ENCODE measurements around the gene YRDC.
"Not testable (repeated sequence)": the region's sequence is repeated elsewhere in the genome, so short reads cannot be mapped to it uniquely, and the experiment has no call there.

The YRDC gene

DNA sequence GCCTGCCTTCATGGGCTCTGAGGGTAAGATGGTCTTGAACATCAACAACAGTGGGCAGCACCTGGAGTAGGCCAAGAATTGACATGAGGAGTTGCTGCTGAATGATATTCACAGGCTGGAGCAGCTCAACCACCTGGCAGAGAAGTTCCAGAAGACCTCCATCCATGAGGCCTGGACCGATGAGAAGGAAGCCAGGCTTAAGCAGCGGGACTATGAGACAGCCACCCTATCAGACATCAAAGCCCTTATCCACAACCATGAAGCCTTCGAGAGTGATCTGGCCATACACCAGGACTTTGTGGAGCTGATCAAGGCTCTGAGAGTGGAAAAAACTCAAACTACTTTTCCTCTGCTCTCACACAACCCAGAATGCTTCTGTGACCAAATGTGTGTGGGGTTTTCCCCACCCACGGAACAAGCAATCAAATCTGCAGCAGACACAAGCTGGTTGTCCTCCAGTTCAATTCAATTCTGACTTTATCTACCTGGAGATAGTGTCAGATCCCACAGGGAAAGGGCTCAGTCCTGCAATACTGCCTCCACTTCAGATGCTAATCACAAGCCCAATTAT is 31.0 kb downstream of the YRDC start:
- in situ Hi-C loops (cut with HindIII; ENCODE audit: low sequenced_read_pairs), result no loop called here

DNA sequence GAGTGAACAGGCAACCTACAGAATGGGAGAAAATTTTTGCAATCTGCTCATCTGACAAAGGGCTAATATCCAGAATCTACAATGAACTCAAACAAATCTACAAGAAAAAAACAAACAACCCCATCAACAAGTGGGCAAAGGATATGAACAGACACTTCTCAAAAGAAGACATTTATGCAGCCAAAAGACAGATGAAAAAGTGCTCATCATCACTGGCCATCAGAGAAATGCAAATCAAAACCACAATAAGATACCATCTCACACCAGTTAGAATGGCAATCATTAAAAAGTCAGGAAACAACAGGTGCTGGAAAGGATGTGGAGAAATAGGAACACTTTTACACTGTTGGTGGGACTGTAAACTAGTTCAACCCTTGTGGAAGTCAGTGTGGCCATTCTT is 36.6 kb downstream of the YRDC start:
- in situ Hi-C loops (cut with HindIII; ENCODE audit: low sequenced_read_pairs), result not testable (repeated sequence)

DNA sequence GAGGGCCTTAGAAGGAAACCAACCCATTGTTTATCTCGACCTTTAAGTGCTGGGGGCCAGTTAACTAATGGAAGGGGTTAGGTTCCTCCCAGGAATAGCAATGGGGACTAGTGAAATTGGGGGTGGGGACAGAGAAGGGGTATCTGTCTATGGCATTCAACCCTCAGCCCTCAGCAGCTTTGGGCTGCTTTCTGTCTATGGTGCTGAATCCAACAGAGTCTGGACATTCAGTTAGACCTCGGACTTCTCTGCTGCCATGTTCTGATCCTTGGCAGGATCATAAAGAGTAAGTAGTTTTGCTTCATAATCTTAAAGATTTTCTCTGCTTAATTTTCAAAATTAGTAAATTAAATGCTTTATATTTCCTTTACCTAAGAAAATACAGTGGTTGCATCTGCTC is 40.5 kb downstream of the YRDC start:
- in situ Hi-C loops (cut with HindIII; ENCODE audit: low sequenced_read_pairs), result no loop called here

DNA sequence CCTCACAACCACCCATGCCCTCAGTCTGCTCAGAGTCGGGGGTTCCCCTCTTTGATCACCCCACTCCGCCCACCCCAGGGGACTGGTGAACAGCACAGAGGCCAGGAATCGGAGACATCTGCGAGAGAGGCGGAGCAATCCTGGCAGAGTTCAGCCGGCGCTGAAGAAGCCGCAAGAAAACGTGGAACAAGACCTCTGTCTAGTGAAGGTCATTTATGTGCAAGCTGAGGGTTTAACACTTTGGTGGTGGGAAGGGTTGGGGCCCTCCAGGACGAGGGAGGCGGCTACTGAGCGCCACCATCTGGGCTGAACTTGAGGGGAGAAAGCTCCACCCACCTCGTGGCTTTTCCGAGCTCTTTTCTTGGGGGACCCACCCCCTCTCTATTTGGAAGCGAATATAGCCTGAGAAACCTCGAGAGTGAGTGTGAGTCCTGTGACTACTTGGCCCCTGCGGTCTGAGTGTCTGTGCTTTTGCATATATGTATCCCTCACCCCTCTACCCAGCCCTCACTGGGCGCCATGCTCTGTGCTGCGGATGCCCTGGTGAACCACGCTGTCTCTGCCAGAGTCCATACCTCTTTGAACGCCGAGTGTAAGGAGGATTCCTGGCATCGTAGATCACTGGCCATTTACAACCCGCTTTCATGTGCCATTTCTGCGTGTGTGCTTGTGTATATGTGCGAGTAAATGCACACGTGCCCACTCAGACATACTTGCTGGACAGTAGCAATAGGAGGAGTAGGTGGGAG is 41.9 kb downstream of the YRDC start:
- in situ Hi-C loops (cut with HindIII; ENCODE audit: low sequenced_read_pairs), result no loop called here

DNA sequence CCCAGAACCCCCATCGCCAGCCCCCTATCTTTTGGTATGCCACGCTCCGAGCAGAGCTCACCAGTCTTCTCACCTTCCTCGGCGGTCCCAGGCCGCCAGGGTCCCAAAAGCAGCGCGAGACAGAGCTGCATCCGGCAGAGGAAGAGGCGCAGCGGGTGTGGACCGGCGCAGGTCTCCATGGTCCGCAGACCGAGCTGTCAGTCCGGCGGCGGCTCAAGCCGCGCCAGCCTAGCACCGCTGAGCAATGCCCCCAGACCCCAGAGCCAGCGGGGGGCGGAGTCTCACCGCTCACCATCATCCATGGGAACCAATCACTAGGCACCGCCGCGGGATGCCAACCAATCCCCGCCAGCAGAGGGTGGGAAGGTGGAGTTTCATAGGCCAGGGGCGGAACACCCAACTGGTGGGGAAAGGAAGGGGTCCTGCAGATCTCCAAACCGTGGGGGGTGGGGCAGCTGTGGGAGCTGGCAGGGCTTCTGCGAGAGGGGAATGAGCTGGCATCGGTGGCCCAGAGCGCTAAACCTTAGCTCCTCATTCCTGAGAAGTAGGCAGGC is 43.0 kb downstream of the YRDC start, which contains the start of gene EPHA10:
Gene EPHA10 (minus strand): TSS at position 233 of the 554 bp plus-strand sequence. CDS start 54 bp downstream, at position 179.
- in situ Hi-C loops (cut with HindIII; ENCODE audit: low sequenced_read_pairs), result no loop called here

DNA sequence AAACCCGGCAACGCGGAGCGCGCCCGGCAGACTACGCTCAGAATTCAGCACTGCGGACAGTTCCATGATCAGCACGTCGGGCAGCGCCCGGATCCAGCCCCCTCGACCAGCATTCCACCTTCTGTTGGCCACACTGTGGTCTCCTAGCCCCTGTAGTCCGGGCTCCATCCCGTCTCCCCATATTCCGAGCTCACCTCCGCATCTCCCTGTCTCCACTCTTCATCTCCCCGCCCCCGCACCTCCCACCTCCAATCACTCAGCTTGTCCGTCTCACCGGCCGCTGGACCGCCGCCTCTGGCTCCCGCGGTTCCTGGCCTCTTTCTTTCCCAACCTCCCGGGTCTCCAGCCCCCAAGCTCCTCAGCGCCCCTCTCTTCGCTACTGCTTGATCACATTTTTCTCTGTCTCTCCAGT is 43.6 kb downstream of the YRDC start:
- in situ Hi-C loops (cut with HindIII; ENCODE audit: low sequenced_read_pairs), result no loop called here

DNA sequence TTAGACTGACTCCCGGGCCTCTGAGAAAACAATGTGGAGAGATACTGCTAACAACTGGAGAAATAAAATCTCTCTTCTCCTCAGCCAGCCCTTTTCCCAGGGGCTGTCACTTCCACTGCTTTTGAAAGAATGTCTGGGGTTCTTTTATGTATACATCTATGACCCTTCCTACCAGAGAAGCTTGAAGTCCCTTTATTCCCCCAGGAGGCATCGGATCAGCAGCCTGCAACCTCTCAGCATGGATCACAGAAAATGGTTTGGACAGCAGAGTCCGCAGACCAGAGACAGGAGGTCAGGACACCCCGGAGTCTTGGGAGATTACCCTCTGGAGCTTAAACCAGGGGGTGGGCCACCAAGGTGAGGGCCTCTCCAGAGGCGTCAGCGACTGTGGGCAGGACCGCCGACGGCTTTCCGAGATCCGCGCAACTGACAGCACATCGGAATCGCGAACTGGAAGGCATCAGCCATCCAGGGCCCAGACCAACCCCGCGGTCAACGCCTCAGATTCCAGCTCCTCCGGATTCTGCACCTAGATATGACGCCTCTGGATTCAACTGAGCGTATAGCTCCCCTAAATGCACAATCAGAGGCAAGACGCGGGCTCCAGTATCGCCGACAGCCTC is 44.1 kb downstream of the YRDC start:
- in situ Hi-C loops (cut with HindIII; ENCODE audit: low sequenced_read_pairs), result no loop called here

DNA sequence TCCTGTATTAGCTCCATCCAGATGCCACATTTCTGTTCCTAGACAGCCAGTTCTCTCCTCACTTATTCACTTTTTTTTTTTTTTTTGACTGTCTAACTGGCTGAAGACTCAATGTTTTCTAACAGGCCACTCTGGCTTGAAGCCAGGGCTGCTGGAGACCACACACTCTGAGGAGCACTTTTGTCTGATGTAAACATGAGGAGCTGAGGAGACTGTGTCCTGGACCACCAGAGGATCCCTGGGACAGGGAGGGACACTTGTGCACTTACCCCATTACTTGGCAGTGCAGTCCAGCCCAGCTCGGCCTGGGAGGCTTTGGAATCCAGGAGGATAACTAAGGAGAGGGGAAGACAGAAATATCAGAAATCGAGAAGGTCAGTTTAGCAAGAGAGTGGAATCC is 45.5 kb downstream of the YRDC start:
- in situ Hi-C loops (cut with HindIII; ENCODE audit: low sequenced_read_pairs), result no loop called here

DNA sequence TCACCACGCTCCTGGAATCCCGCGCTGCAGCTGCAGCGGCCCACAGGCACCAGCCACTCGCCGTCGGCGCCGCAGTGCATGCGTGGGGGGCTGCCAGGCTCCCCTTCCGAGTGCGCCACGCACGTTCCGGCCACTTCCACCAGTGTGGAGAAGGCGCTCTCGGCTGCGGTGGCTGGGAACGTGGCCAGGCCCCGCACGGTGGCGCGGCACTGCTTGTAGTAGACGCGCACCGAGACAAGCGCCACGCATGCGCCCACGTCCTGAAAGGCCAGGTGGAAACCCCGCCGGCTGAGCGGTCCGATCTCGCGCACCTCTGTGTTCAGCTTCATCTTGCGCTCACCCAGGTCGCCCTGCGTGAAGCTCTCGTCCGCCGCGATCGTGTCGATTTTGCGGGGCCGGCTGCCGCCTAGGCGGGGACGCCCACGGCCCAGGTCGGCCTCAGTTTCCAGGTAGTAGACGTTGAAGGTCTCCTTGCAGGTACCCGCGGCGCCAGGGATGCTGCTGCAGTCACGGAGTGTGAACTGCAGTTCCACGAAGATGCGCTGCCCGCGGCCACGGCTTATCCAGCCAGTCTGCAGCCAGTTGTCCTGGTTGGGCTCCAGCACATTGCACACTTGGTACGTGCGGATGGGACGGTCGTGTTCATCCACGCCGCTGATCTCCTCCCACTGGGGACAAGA is 46.5 kb downstream of the YRDC start:
- in situ Hi-C loops (cut with HindIII; ENCODE audit: low sequenced_read_pairs), result no loop called here

DNA sequence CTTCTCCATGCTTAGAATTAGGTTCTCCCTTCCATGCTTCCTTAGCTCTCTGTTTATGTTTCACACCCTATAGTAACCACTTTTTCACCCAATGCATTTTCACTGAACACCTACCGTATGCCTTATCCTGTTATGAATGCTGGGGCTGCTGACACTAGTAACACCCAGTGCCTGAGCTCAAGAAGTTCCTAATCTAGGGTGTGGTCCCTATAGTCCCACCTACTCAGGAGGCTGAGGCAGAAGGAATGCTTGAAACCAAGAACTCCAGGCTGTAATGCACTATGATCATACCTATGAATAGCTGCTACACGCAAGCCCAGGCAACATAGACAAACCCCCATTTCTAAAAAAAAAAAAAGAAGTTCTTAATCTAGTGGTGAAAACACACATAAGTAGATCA is 48.6 kb downstream of the YRDC start:
- in situ Hi-C loops (cut with HindIII; ENCODE audit: low sequenced_read_pairs), result no loop called here

DNA sequence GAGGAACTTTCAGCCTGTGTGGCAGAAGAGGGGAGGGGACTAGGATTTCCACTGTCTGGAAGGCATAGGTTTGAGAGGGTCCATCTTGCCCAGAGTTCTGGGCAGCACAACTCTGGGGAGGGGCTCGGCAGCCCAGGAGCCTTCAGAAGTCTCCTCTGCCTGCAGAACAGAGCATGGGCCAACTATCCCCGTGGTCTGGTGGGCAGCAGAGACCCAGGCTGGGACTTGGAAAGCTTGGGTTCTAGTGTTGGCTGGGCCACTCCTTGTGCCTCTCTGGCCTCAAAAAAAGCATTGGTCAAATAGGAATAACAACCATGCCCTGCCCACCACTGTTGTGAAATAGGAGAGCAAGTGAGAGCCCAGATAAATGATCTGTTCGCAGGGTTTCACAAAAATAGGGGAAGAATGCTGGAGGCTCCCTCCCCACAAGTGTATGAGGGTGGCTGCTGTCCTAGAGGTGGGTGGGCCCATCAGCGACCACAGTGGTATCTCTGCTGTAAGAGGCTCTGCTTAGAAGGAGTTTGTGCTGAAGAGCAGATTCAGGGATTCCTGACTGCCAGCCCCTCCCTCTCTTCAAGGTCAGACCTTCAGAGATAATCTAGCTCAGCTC is 52.0 kb downstream of the YRDC start:
- in situ Hi-C loops (cut with HindIII; ENCODE audit: low sequenced_read_pairs), result no loop called here

DNA sequence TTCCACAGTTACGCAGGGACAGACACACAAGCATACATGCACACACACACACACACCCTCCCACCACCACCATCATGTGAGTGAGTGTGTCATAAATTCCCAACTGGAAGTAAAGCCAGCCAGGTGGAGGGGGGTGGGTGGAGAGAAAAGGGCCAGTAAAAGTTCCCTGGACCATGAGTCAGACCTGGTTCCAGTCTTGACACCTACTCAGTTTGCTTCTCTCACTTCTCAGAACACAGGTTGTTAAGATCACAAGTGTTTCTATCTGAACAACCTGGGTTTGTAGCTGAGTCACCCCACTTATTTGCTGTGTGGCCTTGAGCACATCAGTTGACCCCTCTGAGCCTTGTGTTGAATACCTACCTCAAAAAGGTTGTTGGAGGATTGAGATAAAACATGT is 52.7 kb downstream of the YRDC start:
- in situ Hi-C loops (cut with HindIII; ENCODE audit: low sequenced_read_pairs), result no loop called here

DNA sequence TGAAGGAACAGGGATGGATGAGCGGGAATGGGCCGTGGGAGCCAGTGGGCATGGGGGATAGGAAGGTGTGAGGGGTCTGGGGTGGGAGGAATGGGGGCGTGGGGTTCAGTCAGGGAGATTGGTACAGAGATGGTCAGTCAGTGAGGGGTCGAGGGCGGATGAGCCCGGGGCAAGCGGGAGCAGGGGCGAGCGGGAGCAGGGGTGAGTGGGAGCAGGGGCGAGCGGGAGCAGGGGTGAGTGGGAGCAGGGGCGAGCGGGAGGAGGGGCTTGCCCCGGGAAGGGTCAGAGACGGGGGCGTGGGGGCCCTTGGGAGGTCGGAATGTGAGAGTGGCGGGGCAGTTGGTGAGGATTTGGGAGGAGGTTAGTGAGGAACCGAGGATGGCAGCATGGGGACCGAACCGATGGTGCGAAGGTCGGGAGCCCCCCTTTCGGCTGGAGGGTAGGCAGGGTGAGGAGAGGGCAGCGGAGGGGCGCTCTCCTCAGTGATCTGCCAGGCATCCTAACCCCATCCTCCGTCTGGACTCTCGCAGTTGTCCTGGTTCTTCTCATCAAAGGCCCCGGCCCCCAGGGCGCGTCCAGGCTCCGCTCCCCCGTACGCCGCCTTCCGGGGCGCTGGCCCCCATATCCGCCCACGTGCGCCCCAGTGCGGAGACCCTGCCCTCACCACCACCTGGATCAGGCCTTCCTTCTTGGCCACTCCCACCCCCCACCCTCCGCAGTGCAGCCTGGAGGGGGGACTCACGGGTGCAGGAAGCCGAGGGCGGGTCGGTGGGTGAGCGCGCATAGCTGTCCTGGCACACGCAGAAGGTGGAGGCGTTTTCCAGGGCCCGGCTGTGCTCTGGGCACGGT is 54.3 kb downstream of the YRDC start:
- in situ Hi-C loops (cut with HindIII; ENCODE audit: low sequenced_read_pairs), result no loop called here

Data from endothelial cell of hepatic sinusoid (primary cell).